HG02885 (cell line): ENCODE data around the gene LCN9.
"Not testable (repeated sequence)": the region's sequence is repeated elsewhere in the genome, so short reads cannot be mapped to it uniquely, and the experiment has no call there.

ENCODE experiments used
- ATAC-seq: cut with Tn5 transposase; IDR thresholded peaks from one replicate; pipeline ENCODE4 v1.9.1; 2021; ENCODE audit warnings: mild to moderate bottlenecking; ENCODE audit not compliant: unreplicated experiment, poor library complexity

LCN9 gene, protein sequence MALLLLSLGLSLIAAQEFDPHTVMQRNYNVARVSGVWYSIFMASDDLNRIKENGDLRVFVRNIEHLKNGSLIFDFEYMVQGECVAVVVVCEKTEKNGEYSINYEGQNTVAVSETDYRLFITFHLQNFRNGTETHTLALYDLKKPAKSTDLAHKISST

DNA sequence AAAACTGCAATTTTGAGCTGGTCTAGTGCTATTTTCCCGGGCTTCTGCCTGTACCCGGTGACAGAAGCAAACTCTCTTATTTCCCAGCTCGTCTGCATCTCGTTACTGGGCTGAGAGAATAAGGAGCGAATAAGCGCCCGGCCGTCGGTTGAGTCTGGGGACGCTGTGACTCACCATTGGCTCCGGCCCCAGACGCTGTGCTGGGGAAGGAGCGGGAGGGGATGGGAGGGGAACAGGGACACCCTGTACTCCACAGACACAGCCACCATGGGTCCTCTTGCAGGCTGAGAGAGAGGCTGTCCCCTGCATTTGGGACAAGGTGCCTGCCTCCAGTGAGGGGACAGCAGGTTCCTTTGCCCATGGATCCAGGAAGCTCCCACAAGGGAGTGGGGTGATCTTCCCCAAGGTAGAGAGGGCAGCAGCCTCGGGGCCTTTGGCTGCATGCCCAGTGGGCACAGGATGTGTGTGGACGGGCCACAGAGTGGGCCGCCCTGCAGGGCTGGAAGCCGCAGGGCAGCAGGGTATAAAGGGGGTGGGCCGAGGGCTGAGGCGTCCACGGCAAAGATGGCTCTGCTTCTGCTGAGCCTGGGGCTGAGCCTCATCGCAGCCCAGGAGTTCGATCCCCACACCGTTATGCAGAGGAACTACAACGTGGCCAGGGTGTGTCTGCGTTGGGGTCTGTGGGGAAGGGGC lies at the start of gene LCN9:
LCN9 (plus strand) TSS at position 552 of the 693 bp plus-strand sequence; CDS start at position 565, 13 bp downstream.
- ATAC-seq: no peak

DNA sequence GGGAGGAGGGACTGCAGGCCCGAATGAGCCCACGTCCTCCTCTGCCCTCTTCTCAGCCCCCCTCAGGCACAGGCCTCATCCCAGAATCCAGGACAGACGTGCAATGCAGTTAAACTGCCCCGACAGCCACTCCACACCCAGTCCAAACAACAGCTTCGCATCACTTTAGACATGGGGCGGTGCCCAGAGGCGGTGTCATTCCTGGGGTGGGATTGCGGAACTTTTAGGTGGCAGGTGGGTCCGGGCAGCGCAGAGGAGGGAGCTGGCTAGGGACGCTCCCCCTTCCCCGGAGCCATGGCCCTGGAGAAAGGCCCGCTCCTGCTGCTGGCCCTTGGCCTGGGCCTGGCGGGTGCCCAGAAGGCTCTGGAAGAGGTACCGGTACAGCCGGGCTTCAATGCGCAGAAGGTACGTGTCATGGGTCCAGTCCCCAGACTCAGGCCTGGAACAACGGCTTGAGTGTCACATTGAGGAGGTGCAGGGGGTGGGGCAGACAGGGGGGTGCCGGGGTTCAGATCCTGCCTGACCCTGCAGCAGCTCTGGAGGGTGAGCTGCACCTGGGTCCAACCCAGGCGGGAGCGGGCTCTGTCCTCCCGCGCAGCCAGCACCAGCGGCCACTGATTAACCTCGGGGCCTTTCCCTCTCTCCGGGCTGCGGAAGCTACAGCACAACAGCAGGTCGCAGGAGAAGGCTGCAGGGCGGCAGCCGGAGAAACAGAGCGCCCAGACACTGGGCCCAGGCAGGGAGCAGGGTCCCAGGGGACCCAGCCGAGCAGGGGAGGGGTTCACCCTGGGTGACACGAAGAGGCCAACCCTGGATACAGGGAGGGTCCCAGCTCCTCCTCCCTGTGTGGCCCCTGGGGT lies 48.9 kb upstream of the LCN9 start:
- ATAC-seq: no peak

DNA sequence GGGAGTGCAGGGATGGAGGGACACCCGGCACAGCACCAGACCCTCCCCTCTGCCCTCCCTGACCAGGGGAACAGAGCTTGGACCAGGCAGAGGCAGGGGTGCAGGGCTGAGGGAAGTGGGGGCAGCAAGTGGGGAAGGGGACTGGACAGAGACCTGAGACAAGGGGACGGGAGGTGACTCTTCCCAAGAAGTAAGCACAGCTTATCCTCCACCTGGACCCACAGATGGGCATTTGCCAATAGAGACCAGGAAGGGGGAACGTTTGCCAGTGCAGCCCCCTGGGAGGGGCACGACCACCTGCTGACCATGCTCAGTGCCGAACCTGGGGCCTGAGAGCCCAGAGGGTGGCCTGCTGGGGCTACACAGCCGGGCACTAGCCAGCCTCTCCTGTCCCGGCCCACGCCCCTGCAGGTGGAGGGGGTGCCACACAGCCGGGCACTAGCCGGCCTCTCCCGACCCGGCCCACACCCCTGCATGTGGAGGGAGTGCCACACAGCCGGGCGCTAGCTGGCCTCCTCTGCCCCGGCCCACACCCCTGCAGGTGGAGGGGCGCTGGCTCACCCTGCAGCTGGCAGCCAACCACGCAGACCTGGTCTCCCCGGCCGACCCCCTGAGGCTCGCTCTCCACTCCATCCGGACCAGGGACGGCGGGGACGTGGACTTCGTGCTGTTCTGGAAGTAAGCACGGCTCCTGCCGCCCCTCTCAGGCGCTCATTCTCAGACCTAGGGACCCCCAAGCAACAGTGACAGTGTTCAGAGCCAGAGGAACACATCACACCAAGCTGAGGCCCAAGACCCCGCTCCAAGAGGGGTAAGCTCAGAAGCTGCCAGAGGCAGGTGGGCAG lies 48.1 kb upstream of the LCN9 start:
- ATAC-seq: no peak

DNA sequence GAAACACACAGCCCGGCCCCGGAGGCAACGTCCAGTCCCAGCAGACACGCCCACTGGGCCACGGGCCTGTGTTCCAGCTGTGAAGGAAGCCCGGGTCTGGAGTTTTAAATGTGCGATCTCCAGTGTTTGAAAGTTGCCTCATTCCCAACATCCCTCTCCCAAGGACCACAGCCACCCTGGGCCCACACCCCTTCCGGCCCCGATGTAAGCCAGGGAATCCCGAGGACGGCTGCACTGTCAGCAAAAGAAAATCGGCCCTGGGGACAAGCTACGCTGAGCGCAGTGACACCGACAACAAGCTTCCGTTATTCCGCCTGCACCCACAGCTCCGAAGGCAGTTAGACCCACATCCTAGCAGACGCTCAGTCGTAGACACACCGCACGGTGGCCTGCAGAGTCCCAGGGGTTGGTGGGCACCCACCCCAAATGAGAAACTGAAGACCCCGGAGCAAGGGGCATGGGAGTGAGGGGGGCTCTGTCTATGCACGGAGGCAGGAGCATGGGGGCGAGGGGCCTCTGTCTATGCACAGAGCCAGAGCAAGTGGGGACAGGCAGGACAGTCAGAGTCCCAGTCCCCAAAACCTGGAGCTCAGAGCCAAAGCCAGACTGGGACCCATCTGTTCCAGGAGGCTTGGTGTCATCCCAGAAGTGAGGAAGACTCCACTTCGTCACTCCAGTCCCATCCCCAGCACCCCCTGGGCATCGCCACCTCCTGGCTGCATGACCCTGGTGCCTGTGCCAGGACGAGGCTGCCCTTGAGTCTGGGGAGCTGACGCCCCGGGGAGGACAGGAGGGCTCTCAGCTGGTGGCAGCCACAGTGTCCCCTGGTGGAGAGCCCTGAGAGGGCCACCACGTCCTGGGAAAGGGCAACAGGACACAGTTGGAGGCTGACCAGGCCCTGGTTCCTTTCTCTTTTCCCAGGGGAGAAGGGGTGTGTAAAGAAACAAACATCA lies 47.2 kb upstream of the LCN9 start:
- ATAC-seq: no peak

DNA sequence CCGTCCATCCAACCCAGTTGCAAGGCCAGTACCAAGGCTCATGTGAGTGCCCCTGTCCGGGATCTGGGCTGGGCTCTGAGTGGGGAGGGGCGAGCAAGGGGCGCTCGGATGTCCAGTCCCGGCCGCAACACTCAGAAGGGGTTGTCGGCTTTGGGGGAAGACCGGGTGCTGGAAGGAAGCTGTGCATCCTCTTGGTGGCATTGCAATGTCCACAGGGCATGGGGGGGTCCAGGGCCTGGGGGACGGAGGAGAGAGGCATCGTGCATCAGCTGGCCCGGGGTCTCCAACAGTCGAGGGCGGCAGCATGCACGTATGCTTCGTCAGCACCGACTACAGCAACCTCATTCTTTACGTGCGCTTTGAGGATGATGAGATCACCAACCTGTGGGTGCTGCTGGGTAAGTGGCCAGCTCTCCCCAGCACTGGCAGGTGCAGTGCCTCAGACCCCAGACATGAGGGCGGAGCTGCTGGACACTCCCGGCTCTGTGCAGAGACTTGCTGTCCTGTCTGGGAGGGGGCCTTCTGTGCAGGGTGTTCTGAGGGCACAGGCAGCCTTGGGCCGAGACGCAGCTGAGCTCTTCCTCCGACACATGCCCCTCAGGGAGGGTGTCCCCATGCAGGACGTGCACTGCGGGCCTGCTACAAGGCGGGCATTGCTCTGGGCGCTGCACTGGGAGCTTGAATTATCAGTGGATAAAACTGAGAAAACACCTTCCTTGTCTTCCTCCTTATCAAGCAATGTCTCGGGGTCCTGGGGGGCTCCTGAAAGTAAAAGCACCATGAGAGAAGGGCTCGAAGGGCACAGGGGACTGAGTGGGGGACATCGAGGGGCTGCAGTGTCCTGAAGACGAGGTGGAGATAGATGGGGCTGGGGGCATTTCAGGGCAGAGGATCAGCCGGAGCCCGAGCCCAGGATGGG lies 46.2 kb upstream of the LCN9 start:
- no peak for ATAC-seq

DNA sequence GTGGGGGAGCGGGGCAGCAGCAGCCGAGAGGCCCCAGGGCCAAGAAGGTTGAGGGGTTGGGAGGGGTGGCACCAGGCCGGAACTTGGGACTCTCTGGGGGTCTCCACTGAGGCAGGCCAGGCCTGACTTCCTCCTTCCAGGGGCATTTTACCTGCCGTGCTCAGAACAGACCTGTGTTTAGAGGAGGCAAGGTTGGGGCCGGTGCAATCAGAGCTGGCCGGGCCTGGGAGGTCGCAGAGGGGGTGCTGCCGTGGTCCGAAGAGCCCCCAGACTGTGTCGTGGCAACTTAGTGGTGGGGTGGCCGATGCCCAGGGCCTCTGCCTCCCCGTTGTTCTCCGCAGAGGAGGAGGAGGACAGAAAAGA lies 45.6 kb upstream of the LCN9 start:
- no peak for ATAC-seq

DNA sequence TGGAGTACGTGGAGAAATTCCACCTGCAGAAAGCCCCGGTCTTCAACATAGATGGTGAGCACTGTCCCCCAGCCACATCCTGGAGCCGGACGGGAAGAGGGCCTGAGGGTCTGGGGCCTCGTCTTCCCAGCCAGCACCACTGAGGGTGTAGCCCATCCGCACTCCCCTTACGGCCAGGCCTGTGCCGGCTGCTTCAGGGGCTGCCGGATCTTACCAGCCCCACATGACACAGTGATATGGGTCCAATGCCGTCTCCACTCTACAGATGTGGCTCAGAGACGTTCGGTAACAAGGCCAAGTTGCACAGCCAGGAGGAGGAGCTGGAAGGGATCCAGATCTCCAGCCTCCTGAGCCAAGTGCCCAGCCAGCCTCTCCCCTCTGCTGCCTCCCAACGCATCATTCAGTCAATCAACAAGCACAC lies 45.1 kb upstream of the LCN9 start:
- no peak for ATAC-seq

DNA sequence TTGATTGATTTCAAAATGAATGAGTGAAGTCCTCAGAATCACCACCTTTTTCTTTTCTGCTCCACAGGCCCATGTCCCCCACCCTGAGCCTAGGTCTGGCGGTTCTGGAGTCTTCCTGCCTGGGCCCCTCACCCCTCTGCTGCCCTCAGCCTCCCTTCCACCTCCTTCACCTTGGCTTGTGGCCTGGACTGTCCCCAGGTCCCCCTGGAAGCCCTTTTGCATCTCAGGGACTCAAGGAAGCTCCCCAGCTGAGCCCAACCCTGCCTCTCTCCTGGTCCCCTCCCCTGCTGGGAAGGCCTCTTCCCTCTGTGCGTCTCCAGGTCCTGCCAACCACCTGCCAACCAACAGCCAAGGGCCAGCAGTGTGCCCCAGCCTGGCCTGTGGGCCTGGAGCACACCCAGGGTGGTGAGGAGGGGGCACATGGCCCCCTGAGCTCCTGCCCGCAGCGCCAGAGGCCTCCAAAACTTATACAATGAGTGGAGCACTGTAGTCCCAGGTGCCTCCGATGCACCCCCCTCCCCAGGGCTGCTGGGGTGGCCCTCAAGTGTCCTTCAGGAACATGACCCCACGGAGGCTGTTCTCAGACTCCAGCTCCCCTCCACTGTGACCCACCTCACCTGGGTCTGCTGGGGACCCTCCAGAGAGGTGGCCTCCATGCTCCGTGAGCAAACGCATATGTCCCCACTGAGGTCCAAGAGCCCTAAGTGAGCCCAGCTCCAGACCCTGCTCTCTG lies 44.1 kb upstream of the LCN9 start:
- no peak for ATAC-seq

DNA sequence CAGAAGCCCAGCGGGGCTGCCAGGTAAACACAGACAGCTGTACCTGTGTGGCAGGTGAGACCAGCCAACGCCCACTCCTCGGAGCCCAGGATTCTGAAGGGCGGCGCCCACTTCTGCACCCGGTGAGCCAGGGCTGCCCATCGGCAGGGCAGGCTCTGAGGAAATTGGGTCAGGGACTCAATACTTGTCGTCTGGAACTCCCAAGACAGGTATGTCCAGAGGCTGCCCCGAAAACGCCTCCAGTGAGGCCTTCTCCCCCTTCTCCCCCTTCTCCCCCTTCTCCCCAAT lies 43.6 kb upstream of the LCN9 start:
- ATAC-seq: no peak

DNA sequence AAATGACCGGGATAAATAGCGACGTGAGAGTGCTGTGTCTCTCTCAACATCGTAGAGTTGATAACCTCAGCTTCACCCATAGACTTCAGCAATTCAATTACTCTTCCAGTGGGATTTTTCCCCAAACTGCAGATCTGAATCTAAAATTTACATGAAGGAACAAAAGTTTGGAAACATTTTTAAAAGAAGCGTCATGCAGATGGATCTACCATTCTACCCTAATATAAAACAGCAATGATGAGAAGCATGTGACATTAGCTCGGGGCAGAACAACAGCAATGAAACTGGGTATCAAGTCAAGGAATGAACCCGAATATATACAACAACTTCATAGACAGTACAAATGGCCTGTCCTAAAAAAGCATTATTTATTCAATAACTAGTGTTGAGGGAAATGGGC lies 42.6 kb upstream of the LCN9 start:
- no peak for ATAC-seq

DNA sequence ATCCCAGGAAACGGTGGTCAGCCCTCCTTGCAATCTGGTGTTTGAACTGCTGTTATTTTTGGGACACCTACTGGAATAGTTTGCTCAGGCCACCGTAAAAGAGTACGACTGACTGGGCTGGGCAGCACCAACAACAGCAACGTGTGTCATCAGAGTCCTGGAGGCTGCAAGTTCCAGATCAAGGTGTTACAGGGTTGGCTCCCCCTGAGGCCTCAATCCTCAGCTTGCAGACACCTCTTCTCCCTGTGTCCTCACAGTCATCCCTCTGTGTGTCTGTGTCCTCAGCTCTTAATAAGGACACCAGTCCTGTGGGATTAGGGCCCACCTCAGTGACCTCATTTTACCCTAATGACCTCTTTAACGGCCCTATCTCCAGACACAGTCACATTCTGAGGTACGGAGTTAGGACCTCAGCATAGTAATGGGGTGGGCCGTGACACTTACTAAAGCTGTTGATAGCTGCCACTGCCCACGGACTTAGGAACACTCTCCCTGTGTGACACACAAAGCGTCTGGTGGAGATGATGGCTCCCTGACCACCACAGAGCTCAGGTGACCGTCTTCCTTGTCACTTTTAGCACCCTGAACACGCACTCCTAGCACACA lies 40.6 kb upstream of the LCN9 start:
- no peak for ATAC-seq

DNA sequence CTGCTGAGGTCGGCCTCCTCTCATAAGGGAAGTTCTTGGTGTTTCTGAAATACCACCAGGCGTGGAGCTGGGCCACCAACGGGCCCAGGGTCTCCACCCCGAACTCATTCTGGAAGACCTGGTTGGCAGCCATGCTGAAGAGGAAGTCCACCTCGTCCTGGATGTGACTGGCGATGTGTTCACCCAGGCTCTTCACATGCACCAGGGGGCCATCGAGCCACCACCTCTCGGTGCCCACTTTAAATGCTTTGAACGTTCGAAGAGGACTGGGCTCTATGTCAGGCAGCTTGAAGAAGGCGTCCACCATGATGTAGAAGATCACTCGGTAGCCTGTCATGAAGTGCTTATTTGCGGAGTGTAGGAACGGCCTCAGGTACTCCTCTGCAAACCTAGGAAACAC lies 38.8 kb upstream of the LCN9 start:
- ATAC-seq: no peak

DNA sequence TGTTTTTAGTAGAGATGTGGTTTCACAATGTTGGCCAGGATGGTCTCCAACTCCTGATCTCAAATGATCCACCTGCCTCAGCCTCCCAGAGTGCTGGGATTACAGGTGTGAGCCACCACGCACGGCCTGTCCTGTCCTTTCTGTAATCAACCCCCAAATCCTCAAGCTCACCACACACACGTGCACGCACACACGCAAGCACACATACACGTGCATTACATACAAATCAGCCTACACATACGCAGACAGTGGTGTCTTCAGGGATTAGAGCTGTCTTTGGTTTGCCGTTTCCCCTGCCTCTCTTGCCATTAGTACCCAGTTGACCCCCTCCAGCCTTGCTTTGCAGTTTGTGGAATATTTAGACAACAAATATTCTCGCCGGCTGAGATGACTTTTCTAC lies 30.3 kb upstream of the LCN9 start:
- no peak for ATAC-seq

DNA sequence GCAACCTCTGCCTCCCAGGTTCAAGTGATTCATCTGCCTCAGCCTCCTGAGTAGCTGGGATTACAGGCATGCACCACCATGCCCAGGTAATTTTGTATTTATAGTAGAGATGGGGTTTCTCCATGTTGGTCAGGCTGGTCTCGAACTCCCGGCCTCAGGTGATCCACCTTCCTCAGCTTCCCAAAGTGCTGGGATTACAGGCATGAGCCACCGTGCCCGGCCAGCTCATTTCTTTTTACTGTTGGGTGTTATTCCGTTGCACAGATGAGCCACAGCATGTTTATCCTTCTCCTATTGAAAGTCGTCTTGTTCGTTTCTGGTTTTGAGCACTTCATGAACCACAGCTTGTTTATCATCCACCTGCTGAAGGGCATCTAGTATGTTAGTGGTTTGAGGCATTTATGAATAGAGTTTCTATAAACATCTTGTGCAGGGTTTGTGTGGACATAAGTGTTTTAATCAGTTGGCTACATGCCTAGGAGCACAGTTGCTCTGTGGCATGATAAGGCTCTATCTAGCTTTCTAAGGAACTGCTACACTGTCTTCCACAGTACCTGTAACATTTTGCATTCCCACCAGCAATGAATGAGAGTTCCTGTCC lies 26.1 kb upstream of the LCN9 start:
- not testable (repeated sequence) for ATAC-seq

DNA sequence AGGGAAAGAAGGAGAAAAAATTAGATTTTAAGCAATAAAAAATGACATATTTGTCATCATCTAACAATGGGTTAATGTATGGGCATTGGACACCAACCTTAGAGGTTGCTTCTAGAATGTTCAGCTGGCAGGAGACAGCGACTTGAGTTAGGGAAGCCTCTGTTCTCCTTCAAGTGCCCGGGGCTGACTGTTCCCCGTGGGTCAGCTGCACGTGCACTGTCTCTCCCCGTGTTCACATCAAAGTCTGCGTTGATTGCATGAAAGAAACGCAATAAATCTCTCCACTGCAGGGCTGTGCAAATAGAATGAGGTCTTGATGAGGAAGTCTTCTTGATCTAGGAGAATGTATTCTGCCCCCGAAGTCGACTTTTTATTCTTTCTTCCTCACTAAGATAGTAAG lies 23.9 kb upstream of the LCN9 start, which contains the start of gene GLT6D1:
GLT6D1 (minus strand) TSS at position 345 of the 400 bp plus-strand sequence. CDS start 353 bp downstream, outside the sequence.
- no peak for ATAC-seq

DNA sequence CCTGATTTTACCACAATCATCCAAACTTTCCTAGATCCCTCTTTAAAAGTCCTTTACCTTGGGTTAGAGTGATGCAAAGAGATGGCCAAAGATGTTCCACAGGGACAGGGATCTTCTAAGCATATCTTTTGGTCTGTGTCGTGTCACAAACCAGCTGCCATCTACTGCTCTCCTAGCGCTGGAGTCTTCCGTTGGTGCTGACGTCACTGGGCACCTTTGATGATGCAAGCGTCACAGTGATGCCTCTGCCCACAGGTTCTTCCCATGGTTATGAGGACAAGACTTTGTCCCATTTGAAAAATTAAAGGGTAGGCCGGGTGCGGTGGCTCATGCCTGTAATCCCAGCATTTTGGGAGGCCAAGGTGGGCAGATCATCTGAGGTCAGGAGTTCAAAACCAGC lies 22.1 kb upstream of the LCN9 start:
- no peak for ATAC-seq

DNA sequence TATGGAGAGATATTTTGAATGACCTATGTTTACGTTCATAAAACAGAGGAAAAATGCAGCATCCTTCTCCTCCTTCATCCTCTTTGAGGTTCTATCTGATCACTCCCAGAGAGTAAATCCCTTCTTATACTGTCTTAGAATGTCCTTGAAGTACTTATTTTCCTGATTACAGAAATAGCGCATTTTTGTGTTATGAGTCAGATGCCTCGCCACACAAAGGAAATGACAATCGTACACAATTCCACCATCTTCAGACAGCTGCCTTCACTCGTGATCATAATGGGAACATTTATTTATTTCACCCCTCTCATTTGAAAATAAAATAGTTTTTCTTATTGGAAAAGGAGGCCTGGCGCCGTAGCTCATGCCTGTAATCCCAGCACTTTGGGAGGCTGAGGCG lies 21.4 kb upstream of the LCN9 start:
- ATAC-seq: no peak
